ENCODE measurements around the gene EIF2AK3.
"Not testable (repeated sequence)": the region's sequence is repeated elsewhere in the genome, so short reads cannot be mapped to it uniquely, and the experiment has no call there.

EIF2AK3 gene

GRCh38 chr2:88627055-88627855 is at the start of gene EIF2AK3:
Gene EIF2AK3, minus strand, starts transcription at chr2:88627464. Its CDS starts 190 bp downstream, at chr2:88627274.
- ATAC-seq, result peak; percentile 90 to 91

- ATAC-seq, result no peak
Measured at GRCh38 chr2:88673363-88673762, 46.1 kb upstream of the EIF2AK3 start.

- ATAC-seq, result peak; percentile 56 to 68
Measured at GRCh38 chr2:88671786-88672427, 44.6 kb upstream of the EIF2AK3 start.

- ATAC-seq, result no peak
Measured at GRCh38 chr2:88669482-88670214, 42.4 kb upstream of the EIF2AK3 start.

- no peak for ATAC-seq
Measured at GRCh38 chr2:88668862-88669261, 41.6 kb upstream of the EIF2AK3 start.

GRCh38 chr2:88667219-88667618 is 40.0 kb upstream of the EIF2AK3 start:
- no peak for ATAC-seq

- peak in 1 of 2 donors; percentile 32 for ATAC-seq
Measured at GRCh38 chr2:88666576-88666975, 39.3 kb upstream of the EIF2AK3 start.

- ATAC-seq, result no peak
Measured at GRCh38 chr2:88660622-88661021, 33.4 kb upstream of the EIF2AK3 start.

- no peak for ATAC-seq
Measured at GRCh38 chr2:88659538-88659915, 32.3 kb upstream of the EIF2AK3 start.

GRCh38 chr2:88658881-88659537 is 31.7 kb upstream of the EIF2AK3 start:
- no peak for ATAC-seq

GRCh38 chr2:88658326-88658725 is 31.1 kb upstream of the EIF2AK3 start:
- ATAC-seq, result no peak

- no peak for ATAC-seq
Measured at GRCh38 chr2:88657131-88657530, 29.9 kb upstream of the EIF2AK3 start.

GRCh38 chr2:88656690-88657089 is 29.4 kb upstream of the EIF2AK3 start:
- no peak for ATAC-seq

GRCh38 chr2:88654714-88655113 is 27.4 kb upstream of the EIF2AK3 start:
- no peak for ATAC-seq

GRCh38 chr2:88651646-88652045 is 24.4 kb upstream of the EIF2AK3 start:
- ATAC-seq, result no peak

- ATAC-seq, result not testable (repeated sequence)
Measured at GRCh38 chr2:88645291-88645882, 18.1 kb upstream of the EIF2AK3 start.

- no peak for ATAC-seq
Measured at GRCh38 chr2:88642278-88642677, 15.0 kb upstream of the EIF2AK3 start.

GRCh38 chr2:88641330-88641729 is 14.1 kb upstream of the EIF2AK3 start:
- no peak for ATAC-seq

- ATAC-seq, result no peak
Measured at GRCh38 chr2:88639865-88640264, 12.6 kb upstream of the EIF2AK3 start.

GRCh38 chr2:88638743-88639142 is 11.5 kb upstream of the EIF2AK3 start:
- peak; percentile 58 to 63 for ATAC-seq

- ATAC-seq, result no peak
Measured at GRCh38 chr2:88638123-88638650, 10.9 kb upstream of the EIF2AK3 start.

GRCh38 chr2:88637464-88637863 is 10.2 kb upstream of the EIF2AK3 start:
- ATAC-seq, result no peak

All from activated CD4-positive, CD25-positive, alpha-beta regulatory T cell treated with anti-CD3 and anti-CD28 coated beads, Interleukin-2, amount 50 U/mL, for 24 hours (primary cell).